Calu3 (cell line): Measurements from ENCODE around the gene SLC35E4. TPM values are rescaled to one million over a fixed set of nuclear protein-coding genes. Genes with fewer than 3 reads are reported as not detected.
"Not testable (repeated sequence)": the region's sequence is repeated elsewhere in the genome, so short reads cannot be mapped to it uniquely, and the experiment has no call there.

Source experiments
- BruUV-seq: library from RNA; stranded (reverse); fragments of 400-500 nt; replicated peaks from 2 replicates; lab custom pipeline; 2021; lab: Mats Ljungman, UMichigan
- CTCF ChIA-PET: fragments of 300-600 bp; sonication (Branson Sonifier 250); formaldehyde crosslinking; loops from one replicate; lab custom pipeline; 2022; ENCODE audit warnings: antibody characterized with exemption; lab: Charles Lee
- DNase-seq: peaks from one replicate; pipeline ENCODE4 v3.0.0; 2022
- H3K27ac Mint-ChIP-seq: one replicate; pipeline ENCODE4 v1.8.0; 2022; ENCODE audit warnings: mixed read lengths; ENCODE audit not compliant: unreplicated experiment
- H3K27me3 Mint-ChIP-seq: one replicate; pipeline ENCODE4 v1.8.0; 2022; ENCODE audit warnings: mixed read lengths; ENCODE audit not compliant: unreplicated experiment
- H3K36me3 Mint-ChIP-seq: one replicate; pipeline ENCODE4 v1.8.0; 2022; ENCODE audit warnings: mild to moderate bottlenecking, moderate library complexity, mixed read lengths; ENCODE audit not compliant: insufficient read depth, unreplicated experiment
- H3K4me1 Mint-ChIP-seq: one replicate; pipeline ENCODE4 v1.8.0; 2022; ENCODE audit warnings: mild to moderate bottlenecking, low read depth, mixed read lengths; ENCODE audit not compliant: unreplicated experiment
- H3K4me3 Mint-ChIP-seq: one replicate; pipeline ENCODE4 v1.8.0; 2022; ENCODE audit warnings: mild to moderate bottlenecking, low read depth, moderate library complexity, mixed read lengths; ENCODE audit not compliant: unreplicated experiment
- H3K9me3 Mint-ChIP-seq: one replicate; pipeline ENCODE4 v1.8.0; 2022; ENCODE audit warnings: low read depth, mixed read lengths; ENCODE audit not compliant: unreplicated experiment
- CTCF ChIP-seq: fragments of 200-600 bp; IDR thresholded peaks from one replicate; pipeline ENCODE4 v1.8.0; 2022; ENCODE audit warnings: antibody characterized with exemption; ENCODE audit not compliant: unreplicated experiment
- intact Hi-C: fragments of 100-400 bp; cut with micrococcal nuclease; formaldehyde crosslinking; loops from one replicate; pipeline ENCODE4 v1.10.0; 2022; ENCODE audit not compliant: unreplicated experiment
- total RNA-seq: library from RNA; stranded (reverse); gene quantifications from 2 replicates; pipeline ENCODE4 v1.2.3, GENCODE V29; 2022

SLC35E4 gene
- total RNA-seq, 1 experiment from 2014 or later: 3.2 TPM

- peaks cover 56% of the 10 kb centered on the region for H3K27me3 Mint-ChIP-seq
- intact Hi-C loops: no loop called here
- H3K4me1 Mint-ChIP-seq: peaks cover 9% of the 10 kb centered on the region
- no peak overlapping the region for H3K27ac Mint-ChIP-seq
- DNase-seq: no peak
- H3K9me3 Mint-ChIP-seq: no peaks in the 10 kb centered on the region
- no peak overlapping the region for H3K4me3 Mint-ChIP-seq
- TF ChIP-seq CTCF: no peak
- CTCF ChIA-PET: no interaction called here
- no TSS peak for BruUV-seq
- H3K36me3 Mint-ChIP-seq: no peaks in the 10 kb centered on the region
Measured at GRCh38 chr22:30675436-30675835, 39.9 kb downstream of the SLC35E4 start.

GRCh38 chr22:30676565-30676964 is 41.0 kb downstream of the SLC35E4 start:
- H3K4me3 Mint-ChIP-seq, H3K36me3 Mint-ChIP-seq, BruUV-seq, H3K9me3 Mint-ChIP-seq, H3K4me1 Mint-ChIP-seq, intact Hi-C loops, H3K27ac Mint-ChIP-seq, CTCF ChIA-PET: not testable (repeated sequence)
- peaks cover 59% of the 10 kb centered on the region for H3K27me3 Mint-ChIP-seq
- peak; percentile 4 for DNase-seq

- DNase-seq, H3K9me3 Mint-ChIP-seq, intact Hi-C loops, CTCF ChIA-PET, H3K27ac Mint-ChIP-seq, H3K36me3 Mint-ChIP-seq, BruUV-seq, H3K4me3 Mint-ChIP-seq, H3K4me1 Mint-ChIP-seq: not testable (repeated sequence)
- H3K27me3 Mint-ChIP-seq: peaks cover 69% of the 10 kb centered on the region
Measured at GRCh38 chr22:30679895-30680690, 44.5 kb downstream of the SLC35E4 start.

- Mint-ChIP-seq H3K27ac (no peak overlapping the region), H3K4me1 (peaks cover 7% of the 10 kb centered on the region), H3K9me3 (no peaks in the 10 kb centered on the region), H3K4me3 (no peak overlapping the region), H3K36me3 (no peaks in the 10 kb centered on the region), H3K27me3 (peaks cover 67% of the 10 kb centered on the region)
- no peak for TF ChIP-seq CTCF
- no peak for DNase-seq
- BruUV-seq: no TSS peak
- CTCF ChIA-PET: no interaction called here
- intact Hi-C loops: no loop called here
Measured at GRCh38 chr22:30680991-30681770, 45.6 kb downstream of the SLC35E4 start.

- H3K4me1 Mint-ChIP-seq: peaks cover under 1% of the 10 kb centered on the region
- peaks cover 60% of the 10 kb centered on the region for H3K27me3 Mint-ChIP-seq
- no peak overlapping the region for H3K4me3 Mint-ChIP-seq
- intact Hi-C loops: no loop called here
- no peaks in the 10 kb centered on the region for H3K9me3 Mint-ChIP-seq
- DNase-seq: no peak
- CTCF ChIA-PET: no interaction called here
- no TSS peak for BruUV-seq
- H3K27ac Mint-ChIP-seq: no peak overlapping the region
- TF ChIP-seq CTCF: no peak
- no peaks in the 10 kb centered on the region for H3K36me3 Mint-ChIP-seq
Measured at GRCh38 chr22:30681831-30682230, 46.2 kb downstream of the SLC35E4 start.
